SK-N-SH treated with all-trans-retinoic acid at 6 μM for 48 hours (cell line): Measurements from ENCODE around the gene PEX1.
"Not testable (repeated sequence)": the region's sequence is repeated elsewhere in the genome, so short reads cannot be mapped to it uniquely, and the experiment has no call there.

ENCODE experiments used
- ATAC-seq: fragments of 200-7000 bp; cut with Tn5 transposase; 3 replicates; pipeline ENCODE4 v1.9.1; 2020; ENCODE audit warnings: mild to moderate bottlenecking, moderate library complexity
- ARNTL ChIP-seq: fragments of 450-650 bp; formaldehyde crosslinking; IDR thresholded peaks from 2 replicates; pipeline ENCODE4 v1.5.0; 2020; ENCODE audit warnings: low read depth, mild to moderate bottlenecking, moderate library complexity, borderline replicate concordance
- BACH2 ChIP-seq: fragments of 250-450 bp; sonication (Bioruptor Pico); IDR thresholded peaks from 2 replicates; pipeline ENCODE4 v1.9.0; 2021; ENCODE audit warnings: mild to moderate bottlenecking, borderline replicate concordance
- CREB5 ChIP-seq: fragments of 250-450 bp; sonication (Bioruptor Pico); IDR thresholded peaks from 2 replicates; pipeline ENCODE4 v1.5.1; 2020; ENCODE audit warnings: low read depth, mild to moderate bottlenecking, moderate library complexity
- CSDC2 ChIP-seq: fragments of 250-450 bp; sonication (Bioruptor Pico); IDR thresholded peaks from 2 replicates; pipeline ENCODE4 v1.5.0; 2020; ENCODE audit warnings: mild to moderate bottlenecking, moderate library complexity
- CSRNP3 ChIP-seq: fragments of 250-450 bp; sonication (Bioruptor Pico); IDR thresholded peaks from 2 replicates; pipeline ENCODE4 v1.5.1; 2021; ENCODE audit warnings: mild to moderate bottlenecking, moderate library complexity
- ESRRG ChIP-seq: fragments of 250-450 bp; sonication (Bioruptor Pico); IDR thresholded peaks from 2 replicates; pipeline ENCODE4 v1.6.1; 2021; ENCODE audit warnings: mild to moderate bottlenecking
- ISL1 ChIP-seq: fragments of 250-450 bp; sonication (Bioruptor Pico); IDR thresholded peaks from 2 replicates; pipeline ENCODE4 v2.1.2; 2022; ENCODE audit warnings: mild to moderate bottlenecking, moderate library complexity
- OSR1 ChIP-seq: fragments of 250-450 bp; sonication (Bioruptor Pico); IDR thresholded peaks from 2 replicates; pipeline ENCODE4 v1.8.0; 2022; ENCODE audit warnings: moderate library complexity, mild to moderate bottlenecking, inconsistent platforms
- PATZ1 ChIP-seq: fragments of 250-450 bp; sonication (Bioruptor Pico); IDR thresholded peaks from 2 replicates; pipeline ENCODE4 v1.8.0; 2020; ENCODE audit warnings: mild to moderate bottlenecking, moderate library complexity, borderline replicate concordance
- POU6F1 ChIP-seq: fragments of 250-450 bp; sonication (Bioruptor Pico); IDR thresholded peaks from 2 replicates; pipeline ENCODE4 v1.8.0; 2021; ENCODE audit warnings: low read depth, mild to moderate bottlenecking, moderate library complexity, borderline replicate concordance
- PPARA ChIP-seq: fragments of 250-450 bp; sonication (Bioruptor Pico); IDR thresholded peaks from 2 replicates; pipeline ENCODE4 v1.5.0; 2020; ENCODE audit warnings: mild to moderate bottlenecking, borderline replicate concordance
- RARB ChIP-seq: fragments of 250-450 bp; sonication (Bioruptor Pico); IDR thresholded peaks from 2 replicates; pipeline ENCODE4 v1.8.0; 2021; ENCODE audit warnings: mild to moderate bottlenecking, moderate library complexity
- SNAI2 ChIP-seq: fragments of 250-450 bp; sonication (Bioruptor Pico); IDR thresholded peaks from 2 replicates; pipeline ENCODE4 v1.5.0; 2020; ENCODE audit warnings: mild to moderate bottlenecking, moderate library complexity
- TCF4 ChIP-seq: fragments of 250-450 bp; sonication (Bioruptor Pico); IDR thresholded peaks from 2 replicates; pipeline ENCODE4 v1.8.0; 2021; ENCODE audit warnings: mild to moderate bottlenecking, moderate library complexity, borderline replicate concordance
- ZC3H10 ChIP-seq: fragments of 250-450 bp; sonication (Bioruptor Pico); IDR thresholded peaks from 2 replicates; pipeline ENCODE4 v1.5.1; 2021; ENCODE audit warnings: mild to moderate bottlenecking, moderate library complexity
- ZFP3 ChIP-seq: fragments of 250-450 bp; sonication (Bioruptor Pico); IDR thresholded peaks from 2 replicates; pipeline ENCODE4 v1.5.0; 2020; ENCODE audit warnings: mild to moderate bottlenecking, moderate library complexity
- ZFP30 ChIP-seq: fragments of 450-650 bp; formaldehyde crosslinking; IDR thresholded peaks from 2 replicates; pipeline ENCODE4 v1.5.0; 2022; ENCODE audit warnings: mild to moderate bottlenecking, moderate library complexity
- ZNF565 ChIP-seq: fragments of 450-650 bp; formaldehyde crosslinking; conservative IDR thresholded peaks from 2 replicates; pipeline ENCODE4 v1.5.0; 2020; ENCODE audit warnings: low read depth, mild to moderate bottlenecking, moderate library complexity
- ZNF70 ChIP-seq: fragments of 450-650 bp; formaldehyde crosslinking; IDR thresholded peaks from 2 replicates; pipeline ENCODE4 v1.5.0; 2020; ENCODE audit warnings: mild to moderate bottlenecking, moderate library complexity
- ZNF8 ChIP-seq: fragments of 450-650 bp; formaldehyde crosslinking; IDR thresholded peaks from 2 replicates; pipeline ENCODE4 v1.5.0; 2020; ENCODE audit warnings: mild to moderate bottlenecking, moderate library complexity
- TF ChIP-seq, protein P1 (sequence below): fragments of 250-450 bp; sonication (Bioruptor Pico); IDR thresholded peaks from 2 replicates; pipeline ENCODE4 v1.5.0; 2020; ENCODE audit warnings: mild to moderate bottlenecking, moderate library complexity

Gene PEX1

GRCh38 chr7:92485974-92486373, 42.3 kb downstream of the PEX1 start:
- TF ChIP-seq ZFP30 (CRISPR knock-in tag) (no peak), ZNF70 (CRISPR knock-in tag) (no peak), CREB5 (no peak), RARB (CRISPR knock-in tag) (no peak), SNAI2 (CRISPR knock-in tag) (no peak), ARNTL (no peak), CSDC2 (no peak), PPARA (no peak), POU6F1 (CRISPR knock-in tag) (no peak), TCF4 (CRISPR knock-in tag) (no peak), BACH2 (CRISPR knock-in tag) (no peak), ZFP3 (CRISPR knock-in tag) (no peak), ZC3H10 (CRISPR knock-in tag) (no peak), OSR1 (CRISPR knock-in tag) (no peak), ISL1 (CRISPR knock-in tag) (no peak), ZNF565 (no peak), ZNF8 (CRISPR knock-in tag) (no peak), ESRRG (CRISPR knock-in tag) (no peak)
- TF ChIP-seq, protein P1, sequence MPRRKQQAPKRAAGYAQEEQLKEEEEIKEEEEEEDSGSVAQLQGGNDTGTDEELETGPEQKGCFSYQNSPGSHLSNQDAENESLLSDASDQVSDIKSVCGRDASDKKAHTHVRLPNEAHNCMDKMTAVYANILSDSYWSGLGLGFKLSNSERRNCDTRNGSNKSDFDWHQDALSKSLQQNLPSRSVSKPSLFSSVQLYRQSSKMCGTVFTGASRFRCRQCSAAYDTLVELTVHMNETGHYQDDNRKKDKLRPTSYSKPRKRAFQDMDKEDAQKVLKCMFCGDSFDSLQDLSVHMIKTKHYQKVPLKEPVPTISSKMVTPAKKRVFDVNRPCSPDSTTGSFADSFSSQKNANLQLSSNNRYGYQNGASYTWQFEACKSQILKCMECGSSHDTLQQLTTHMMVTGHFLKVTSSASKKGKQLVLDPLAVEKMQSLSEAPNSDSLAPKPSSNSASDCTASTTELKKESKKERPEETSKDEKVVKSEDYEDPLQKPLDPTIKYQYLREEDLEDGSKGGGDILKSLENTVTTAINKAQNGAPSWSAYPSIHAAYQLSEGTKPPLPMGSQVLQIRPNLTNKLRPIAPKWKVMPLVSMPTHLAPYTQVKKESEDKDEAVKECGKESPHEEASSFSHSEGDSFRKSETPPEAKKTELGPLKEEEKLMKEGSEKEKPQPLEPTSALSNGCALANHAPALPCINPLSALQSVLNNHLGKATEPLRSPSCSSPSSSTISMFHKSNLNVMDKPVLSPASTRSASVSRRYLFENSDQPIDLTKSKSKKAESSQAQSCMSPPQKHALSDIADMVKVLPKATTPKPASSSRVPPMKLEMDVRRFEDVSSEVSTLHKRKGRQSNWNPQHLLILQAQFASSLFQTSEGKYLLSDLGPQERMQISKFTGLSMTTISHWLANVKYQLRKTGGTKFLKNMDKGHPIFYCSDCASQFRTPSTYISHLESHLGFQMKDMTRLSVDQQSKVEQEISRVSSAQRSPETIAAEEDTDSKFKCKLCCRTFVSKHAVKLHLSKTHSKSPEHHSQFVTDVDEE (CRISPR knock-in tag) = no peak
- ATAC-seq = no peak; the same call in 2 of the 3 replicates

DNA sequence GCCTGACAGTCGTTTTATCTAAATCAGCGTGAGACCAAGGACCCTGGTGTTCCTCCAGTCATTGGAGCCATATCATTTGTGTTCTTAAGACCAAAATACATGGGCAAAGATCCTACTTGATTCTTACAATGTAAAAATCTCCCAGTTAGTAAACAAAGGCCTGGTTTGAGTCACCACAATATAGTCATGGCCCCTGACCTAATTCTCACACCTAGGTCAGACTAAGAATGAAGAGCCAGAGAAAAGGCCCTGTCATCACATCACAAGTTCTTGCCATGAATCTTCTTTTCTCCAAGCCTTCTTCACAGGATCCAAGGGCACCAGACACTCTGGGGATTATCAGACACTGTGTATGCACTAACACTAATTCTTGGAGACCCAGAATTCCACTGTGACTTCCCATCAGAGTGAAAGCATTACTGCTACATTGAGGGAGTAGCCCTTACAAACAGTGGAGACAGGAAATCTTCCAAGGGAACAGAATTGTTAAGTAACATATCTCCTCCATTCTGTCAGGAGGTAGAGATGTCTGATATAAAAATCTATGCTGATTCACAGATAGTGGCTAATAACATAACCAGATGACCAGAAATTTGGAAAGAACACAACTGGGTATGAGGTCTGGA, 42.9 kb downstream of the PEX1 start:
- TF ChIP-seq ZFP3 (CRISPR knock-in tag) (no peak), ZC3H10 (CRISPR knock-in tag) (no peak), ZNF565 (no peak), PATZ1 (CRISPR knock-in tag) (no peak), CSRNP3 (CRISPR knock-in tag) (no peak), ARNTL (no peak), CSDC2 (no peak), BACH2 (CRISPR knock-in tag) (no peak), OSR1 (CRISPR knock-in tag) (no peak), PPARA (no peak), POU6F1 (CRISPR knock-in tag) (no peak), ESRRG (CRISPR knock-in tag) (no peak)
- TF ChIP-seq, protein P1 (CRISPR knock-in tag) = no peak
- ATAC-seq = peak; percentile 21; the same call in 2 of the 3 replicates

DNA sequence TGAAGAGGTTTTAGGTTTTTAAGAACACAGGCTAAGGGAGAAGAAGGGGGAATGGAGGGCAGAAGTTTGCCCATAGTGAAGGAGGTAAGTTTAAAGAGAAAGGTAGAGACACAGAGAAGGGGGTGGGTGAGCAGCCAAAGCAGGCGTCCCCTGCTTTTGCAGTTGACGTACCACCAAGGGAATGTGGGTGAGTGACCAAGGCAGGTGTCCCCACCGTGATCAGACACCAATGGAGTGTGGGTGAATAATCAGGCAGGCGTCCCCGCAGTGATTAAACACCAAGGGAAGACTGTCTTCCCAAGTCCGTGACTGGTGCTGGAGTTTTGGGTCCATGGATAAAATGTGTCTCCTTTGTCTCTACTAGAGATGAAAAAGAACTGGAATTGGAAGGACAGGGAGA, 44.1 kb downstream of the PEX1 start:
- ATAC-seq = not testable (repeated sequence)

DNA sequence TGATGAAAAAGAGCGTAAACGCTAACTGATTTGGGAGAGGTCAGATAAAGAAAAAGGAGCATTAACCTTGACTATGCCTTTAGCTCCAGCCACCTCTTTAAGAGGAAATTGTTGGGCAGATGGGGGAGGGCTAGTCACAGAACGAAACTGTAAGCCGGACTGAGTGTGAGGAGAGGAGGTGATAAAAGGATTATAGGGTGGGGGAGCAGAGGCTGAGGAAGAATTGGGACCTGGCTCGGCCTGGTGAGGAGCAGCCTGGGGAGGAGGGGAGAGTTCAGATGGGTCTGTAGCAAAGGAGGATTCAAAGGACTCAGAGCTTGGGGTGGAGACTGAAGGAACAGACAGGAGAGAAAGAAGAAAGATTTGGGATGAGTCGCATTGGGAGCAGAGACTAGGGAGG, 44.7 kb downstream of the PEX1 start:
- not testable (repeated sequence) for ATAC-seq

DNA sequence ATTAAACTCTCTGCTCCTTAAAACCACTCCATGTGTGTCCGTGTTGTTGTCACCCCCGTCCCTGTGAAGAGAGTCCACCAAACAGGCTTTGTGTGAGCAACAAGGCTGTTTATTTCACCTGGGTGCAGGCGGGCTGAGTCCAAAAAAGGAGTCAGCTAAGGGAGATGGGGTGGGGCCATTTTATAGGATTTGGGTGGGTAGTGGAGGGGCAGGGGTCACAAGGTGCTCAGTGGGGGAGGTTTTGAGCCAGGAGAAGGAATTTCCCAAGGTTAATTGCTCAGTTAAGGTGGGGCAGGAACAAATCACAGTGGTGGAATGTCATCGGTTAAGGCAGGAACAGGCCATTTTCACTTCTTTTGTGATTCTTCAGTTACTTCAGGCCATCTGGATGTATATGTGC, 49.2 kb downstream of the PEX1 start:
- ATAC-seq = not testable (repeated sequence)
